HepG2 (cell line): ENCODE measurements around the gene ANAPC5. TPM values are rescaled to one million over a fixed set of nuclear protein-coding genes. Genes with fewer than 3 reads are reported as not detected.
A peak's percentile ranks its signal among the peaks of the same experiment; 100 is the strongest.

Experiments
- CAMTA2 ChIP-seq: sonication (generic); formaldehyde crosslinking; IDR thresholded peaks from 2 replicates; pipeline ENCODE4 v1.4.0; 2020; ENCODE audit warnings: mild to moderate bottlenecking, missing genetic modification reagents, borderline replicate concordance
- CENPX ChIP-seq: sonication (generic); formaldehyde crosslinking; IDR thresholded peaks from 2 replicates; pipeline ENCODE4 v1.9.0; 2021; ENCODE audit warnings: mild to moderate bottlenecking, missing genetic modification reagents, moderate library complexity
- CHD4 ChIP-seq: fragments of 200-600 bp; sonication (generic); IDR thresholded peaks from 2 replicates; pipeline ENCODE4 v1.7.0; 2017; ENCODE audit warnings: mild to moderate bottlenecking, low read length, borderline replicate concordance
- FOXK1 ChIP-seq: sonication (generic); formaldehyde crosslinking; IDR thresholded peaks from 2 replicates; pipeline ENCODE4 v1.4.0; 2020; ENCODE audit warnings: low read depth, missing genetic modification reagents, borderline replicate concordance
- FOXO1 ChIP-seq: sonication (generic); formaldehyde crosslinking; IDR thresholded peaks from 2 replicates; pipeline ENCODE4 v1.4.0; 2020; ENCODE audit warnings: missing genetic modification reagents
- HOXA9 ChIP-seq: sonication (generic); formaldehyde crosslinking; IDR thresholded peaks from 2 replicates; pipeline ENCODE4 v1.8.1; 2022; ENCODE audit warnings: missing genetic modification reagents, mild to moderate bottlenecking, moderate library complexity, borderline replicate concordance
- MBNL3 ChIP-seq: fragments of 250-450 bp; sonication (Bioruptor Pico); conservative IDR thresholded peaks from 2 replicates; pipeline ENCODE4 v1.8.0; 2022; ENCODE audit warnings: mild to moderate bottlenecking, inconsistent platforms
- MEIS1 ChIP-seq: sonication (generic); formaldehyde crosslinking; IDR thresholded peaks from 2 replicates; pipeline ENCODE4 v1.9.0; 2021; ENCODE audit warnings: mild to moderate bottlenecking, missing genetic modification reagents, moderate library complexity, borderline replicate concordance
- POLR2G ChIP-seq: fragments of 200-400 bp; formaldehyde crosslinking; IDR thresholded peaks from 2 replicates; pipeline ENCODE4 v1.6.1; 2018; ENCODE audit warnings: mild to moderate bottlenecking, low read depth, low read length, moderate library complexity
- SALL1 ChIP-seq: sonication (generic); formaldehyde crosslinking; IDR thresholded peaks from 2 replicates; pipeline ENCODE4 v1.8.0; 2022; ENCODE audit warnings: mild to moderate bottlenecking, missing genetic modification reagents
- SPEN ChIP-seq: sonication (generic); formaldehyde crosslinking; IDR thresholded peaks from 2 replicates; pipeline ENCODE4 v1.5.1; 2020; ENCODE audit warnings: low read depth, mild to moderate bottlenecking, missing genetic modification reagents
- TMF1 ChIP-seq: sonication (generic); formaldehyde crosslinking; IDR thresholded peaks from 2 replicates; pipeline ENCODE4 v1.8.1; 2022; ENCODE audit warnings: low read depth, missing genetic modification reagents
- ZNF136 ChIP-seq: sonication (generic); formaldehyde crosslinking; IDR thresholded peaks from 2 replicates; pipeline ENCODE4 v1.8.1; 2022; ENCODE audit warnings: low read depth, mild to moderate bottlenecking, moderate library complexity, missing genetic modification reagents
- ZNF230 ChIP-seq: sonication (generic); formaldehyde crosslinking; IDR thresholded peaks from 2 replicates; pipeline ENCODE4 v1.4.0; 2020; ENCODE audit warnings: mild to moderate bottlenecking, missing genetic modification reagents
- ZNF557 ChIP-seq: sonication (generic); formaldehyde crosslinking; IDR thresholded peaks from 2 replicates; pipeline ENCODE4 v1.4.0; 2020; ENCODE audit warnings: missing genetic modification reagents
- ZNF569 ChIP-seq: sonication (generic); formaldehyde crosslinking; IDR thresholded peaks from 2 replicates; pipeline ENCODE4 v1.5.0; 2020; ENCODE audit warnings: mild to moderate bottlenecking, missing genetic modification reagents, moderate library complexity, borderline replicate concordance
- ZNF616 ChIP-seq: sonication (generic); formaldehyde crosslinking; IDR thresholded peaks from 2 replicates; pipeline ENCODE4 v1.5.0; 2020; ENCODE audit warnings: low read depth, mild to moderate bottlenecking, missing genetic modification reagents
- ZNF761 ChIP-seq: sonication (generic); formaldehyde crosslinking; conservative IDR thresholded peaks from 2 replicates; pipeline ENCODE4 v1.4.0; 2020; ENCODE audit warnings: mild to moderate bottlenecking, missing genetic modification reagents
- ZNF781 ChIP-seq: sonication (generic); formaldehyde crosslinking; IDR thresholded peaks from 2 replicates; pipeline ENCODE4 v1.5.1; 2020; ENCODE audit warnings: borderline replicate concordance, mild to moderate bottlenecking, missing genetic modification reagents; ENCODE audit errors: not compliant biosample characterization
- polyA plus RNA-seq, 8 experiments: library from polyadenylated mRNA; depleted of rRNA in 3 of 8; stranded (reverse) in 7 of 8; unstranded in 1 of 8; fragments of >200 nt; fragmentation: Illumina TruSeq in 4 of 8; extraction: Trizol in 4 of 8; gene quantifications; 2 replicates each; pipeline versions ENCODE4 v1.2.1 to v1.2.3, GENCODE V29; 2011 to 2016; ENCODE audit warnings: low read depth in 4 of 8, missing spikeins in 1 of 8, mixed read lengths in 1 of 8; ENCODE audit not compliant: insufficient read depth in 1 of 8
- total RNA-seq, 5 experiments: library from RNA; depleted of rRNA; stranded (reverse); fragments of >200 nt; fragmentation: Illumina TruSeq; extraction: Trizol; gene quantifications; 2 replicates each; pipeline ENCODE4 v1.2.3, GENCODE V29; 2016; ENCODE audit warnings: low read depth in 1 of 5
- TF ChIP-seq, protein P1 (sequence below): fragments of 450-650 bp; IDR thresholded peaks from 2 replicates; pipeline ENCODE4 v1.6.1; 2016
- TF ChIP-seq, protein P2 (sequence below): IDR thresholded peaks from 2 replicates; pipeline ENCODE4 v1.6.1; 2016
- TF ChIP-seq, protein P3 (sequence below): sonication (generic); formaldehyde crosslinking; IDR thresholded peaks from 2 replicates; pipeline ENCODE4 v1.5.0; 2020; ENCODE audit warnings: mild to moderate bottlenecking, missing genetic modification reagents, borderline replicate concordance
- TF ChIP-seq, protein P4 (sequence below): IDR thresholded peaks from 2 replicates; pipeline ENCODE4 v1.6.1; 2016; ENCODE audit warnings: missing genetic modification reagents, missing compliant biosample characterization

ANAPC5 gene
- total and polyA plus RNA-seq, 2 of the 13 experiments (the other 11 are each of a cell fraction or from before 2014, with no cell fraction given), result 146 to 161 TPM

DNA sequence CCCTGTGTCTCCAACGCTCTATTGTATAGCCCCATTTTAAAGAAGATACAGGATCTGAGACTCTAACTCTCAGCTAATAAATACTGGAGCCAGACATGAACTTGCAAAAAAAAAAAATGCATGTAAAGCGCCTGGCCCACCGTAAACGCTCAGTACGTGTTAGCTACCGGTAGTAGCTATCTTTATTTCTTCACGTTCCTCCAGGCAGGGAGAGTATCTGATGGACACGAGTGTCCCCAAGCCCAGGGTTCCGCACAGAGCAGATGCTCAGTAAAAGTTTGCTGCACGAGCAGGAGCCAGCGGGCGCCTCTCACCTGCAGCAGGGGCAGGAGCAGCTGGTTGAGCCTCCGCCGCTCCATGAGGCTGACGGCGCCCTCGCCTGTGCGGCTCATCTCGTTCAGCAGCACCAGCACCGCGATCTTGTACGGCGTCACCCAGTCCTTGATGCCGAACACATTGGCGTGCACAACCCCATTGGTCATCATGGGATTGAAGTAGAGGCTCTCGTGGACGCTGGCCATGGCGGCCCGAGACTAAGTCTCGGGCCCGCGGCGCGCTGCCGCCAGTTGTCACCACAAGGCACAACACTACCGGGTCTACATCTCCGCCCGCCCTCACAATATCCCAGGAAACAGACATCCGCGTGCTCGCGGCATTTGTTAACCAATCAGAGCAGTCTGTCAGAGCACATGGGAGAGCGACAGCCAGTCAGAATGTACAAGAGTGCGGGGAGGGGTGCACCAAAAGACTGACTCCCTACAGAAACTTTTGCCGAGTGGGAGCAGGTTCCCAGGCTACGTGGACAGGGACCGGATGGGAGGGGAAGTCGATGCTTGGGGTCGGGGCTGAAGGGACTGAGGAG lies at the start of gene ANAPC5 (continued):
- TF ChIP-seq ZNF761 (CRISPR knock-in tag), result no peak
- TF ChIP-seq TMF1 (CRISPR knock-in tag), result no peak
- 0 out of 2 replicates have a peak, but pooled peaks have one; percentile 72 for TF ChIP-seq ZNF230 (CRISPR knock-in tag)
- TF ChIP-seq, protein P1, sequence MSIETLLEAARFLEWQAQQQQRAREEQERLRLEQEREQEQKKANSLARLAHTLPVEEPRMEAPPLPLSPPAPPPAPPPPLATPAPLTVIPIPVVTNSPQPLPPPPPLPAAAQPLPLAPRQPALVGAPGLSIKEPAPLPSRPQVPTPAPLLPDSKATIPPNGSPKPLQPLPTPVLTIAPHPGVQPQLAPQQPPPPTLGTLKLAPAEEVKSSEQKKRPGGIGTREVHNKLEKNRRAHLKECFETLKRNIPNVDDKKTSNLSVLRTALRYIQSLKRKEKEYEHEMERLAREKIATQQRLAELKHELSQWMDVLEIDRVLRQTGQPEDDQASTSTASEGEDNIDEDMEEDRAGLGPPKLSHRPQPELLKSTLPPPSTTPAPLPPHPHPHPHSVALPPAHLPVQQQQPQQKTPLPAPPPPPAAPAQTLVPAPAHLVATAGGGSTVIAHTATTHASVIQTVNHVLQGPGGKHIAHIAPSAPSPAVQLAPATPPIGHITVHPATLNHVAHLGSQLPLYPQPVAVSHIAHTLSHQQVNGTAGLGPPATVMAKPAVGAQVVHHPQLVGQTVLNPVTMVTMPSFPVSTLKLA, result peak; percentile 75
- peak; percentile 96; the same call in 1 of the 2 replicates for TF ChIP-seq FOXK1 (CRISPR knock-in tag)
- TF ChIP-seq ZNF616 (CRISPR knock-in tag), result no peak; the same call in 1 of the 2 replicates
- 0 out of 2 replicates have a peak, but pooled peaks have one; percentile 30 for TF ChIP-seq CAMTA2 (CRISPR knock-in tag)
- TF ChIP-seq SALL1 (CRISPR knock-in tag), result peak; percentile 73
- no peak for TF ChIP-seq MBNL3 (CRISPR knock-in tag)
- no peak; the same call in 1 of the 2 replicates for TF ChIP-seq MEIS1
- no peak for TF ChIP-seq ZNF569
- TF ChIP-seq ZNF781, result no peak
- TF ChIP-seq CHD4, result no peak
- peak; percentile 43 for TF ChIP-seq FOXO1
- TF ChIP-seq ZNF136, result no peak
- TF ChIP-seq, protein P2, sequence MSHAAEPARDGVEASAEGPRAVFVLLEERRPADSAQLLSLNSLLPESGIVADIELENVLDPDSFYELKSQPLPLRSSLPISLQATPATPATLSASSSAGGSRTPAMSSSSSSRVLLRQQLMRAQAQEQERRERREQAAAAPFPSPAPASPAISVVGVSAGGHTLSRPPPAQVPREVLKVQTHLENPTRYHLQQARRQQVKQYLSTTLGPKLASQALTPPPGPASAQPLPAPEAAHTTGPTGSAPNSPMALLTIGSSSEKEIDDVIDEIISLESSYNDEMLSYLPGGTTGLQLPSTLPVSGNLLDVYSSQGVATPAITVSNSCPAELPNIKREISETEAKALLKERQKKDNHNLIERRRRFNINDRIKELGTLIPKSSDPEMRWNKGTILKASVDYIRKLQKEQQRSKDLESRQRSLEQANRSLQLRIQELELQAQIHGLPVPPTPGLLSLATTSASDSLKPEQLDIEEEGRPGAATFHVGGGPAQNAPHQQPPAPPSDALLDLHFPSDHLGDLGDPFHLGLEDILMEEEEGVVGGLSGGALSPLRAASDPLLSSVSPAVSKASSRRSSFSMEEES (CRISPR knock-in tag), result peak; percentile 70
- TF ChIP-seq HOXA9 (CRISPR knock-in tag), result no peak
- TF ChIP-seq, protein P3, sequence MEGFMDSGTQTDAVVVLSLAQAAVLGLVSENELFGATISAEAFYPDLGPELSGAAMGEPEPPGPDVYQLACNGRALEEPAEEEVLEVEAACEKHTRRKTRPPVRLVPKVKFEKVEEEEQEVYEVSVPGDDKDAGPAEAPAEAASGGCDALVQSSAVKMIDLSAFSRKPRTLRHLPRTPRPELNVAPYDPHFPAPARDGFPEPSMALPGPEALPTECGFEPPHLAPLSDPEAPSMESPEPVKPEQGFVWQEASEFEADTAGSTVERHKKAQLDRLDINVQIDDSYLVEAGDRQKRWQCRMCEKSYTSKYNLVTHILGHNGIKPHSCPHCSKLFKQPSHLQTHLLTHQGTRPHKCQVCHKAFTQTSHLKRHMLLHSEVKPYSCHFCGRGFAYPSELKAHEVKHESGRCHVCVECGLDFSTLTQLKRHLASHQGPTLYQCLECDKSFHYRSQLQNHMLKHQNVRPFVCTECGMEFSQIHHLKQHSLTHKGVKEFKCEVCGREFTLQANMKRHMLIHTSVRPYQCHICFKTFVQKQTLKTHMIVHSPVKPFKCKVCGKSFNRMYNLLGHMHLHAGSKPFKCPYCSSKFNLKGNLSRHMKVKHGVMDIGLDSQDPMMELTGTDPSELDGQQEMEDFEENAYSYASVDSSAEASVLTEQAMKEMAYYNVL, result 0 out of 2 replicates have a peak, but pooled peaks have one; percentile 46
- TF ChIP-seq SPEN (CRISPR knock-in tag), result peak; percentile 94
- no peak for TF ChIP-seq CENPX (CRISPR knock-in tag)
- peak; percentile 89; the same call in 1 of the 2 replicates for TF ChIP-seq ZNF557 (CRISPR knock-in tag)
- TF ChIP-seq, protein P4, sequence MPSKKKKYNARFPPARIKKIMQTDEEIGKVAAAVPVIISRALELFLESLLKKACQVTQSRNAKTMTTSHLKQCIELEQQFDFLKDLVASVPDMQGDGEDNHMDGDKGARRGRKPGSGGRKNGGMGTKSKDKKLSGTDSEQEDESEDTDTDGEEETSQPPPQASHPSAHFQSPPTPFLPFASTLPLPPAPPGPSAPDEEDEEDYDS (CRISPR knock-in tag), result peak; percentile 90
- peak; percentile 95 for TF ChIP-seq POLR2G
